ENCODE results near the gene CLPTM1L. TPM values are rescaled to one million over a fixed set of nuclear protein-coding genes. Genes with fewer than 3 reads are reported as not detected.

Gene CLPTM1L
- total RNA-seq, 1 experiment from 2014 or later = 127 TPM

DNA sequence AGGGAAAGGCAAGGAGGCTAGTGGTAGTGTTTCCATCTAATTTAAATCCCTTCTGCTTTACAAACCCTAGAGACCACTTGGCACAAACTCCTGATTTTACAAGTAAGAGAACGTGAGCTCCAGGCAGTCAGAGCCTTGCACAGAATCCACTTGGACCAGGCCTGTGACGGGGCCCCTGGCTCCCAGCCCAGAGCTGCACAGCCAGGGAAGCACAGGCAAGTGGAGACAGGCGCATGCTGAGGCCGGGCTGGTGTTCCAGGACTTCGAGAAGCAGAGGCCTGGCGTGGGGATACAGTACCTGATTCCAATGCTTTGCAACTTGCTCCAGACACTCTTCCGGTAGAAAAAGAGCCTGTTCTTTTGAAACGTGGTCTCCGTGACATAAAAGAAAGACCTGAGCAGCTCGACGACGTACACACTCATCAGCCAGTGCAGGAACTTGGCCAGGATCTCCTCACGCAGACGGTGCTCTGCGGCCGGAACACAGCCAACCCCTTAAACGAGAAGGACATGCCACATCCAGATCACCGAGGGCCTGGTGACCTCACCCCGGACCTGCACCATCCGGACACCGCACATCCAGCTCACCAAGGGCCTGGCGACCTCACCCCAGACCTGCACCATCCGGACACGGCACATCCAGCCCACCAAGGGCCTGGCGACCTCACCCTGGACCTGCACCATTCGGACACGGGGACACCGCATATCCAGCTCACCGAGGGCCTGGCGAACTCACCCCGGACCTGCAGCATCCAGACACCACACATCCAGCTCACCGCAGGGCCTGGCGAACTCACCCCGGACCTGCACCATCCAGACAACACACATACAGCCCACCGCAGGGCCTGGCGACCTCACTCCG lies 62.5 kb downstream of the CLPTM1L start:
- no TSS peak for BruUV-seq (replicated peaks)
- H3K36me3 Mint-ChIP-seq (ENCODE audit: insufficient read depth, unreplicated experiment) = no peaks in the 10 kb centered on the region
- H3K9me3 Mint-ChIP-seq (ENCODE audit: low read depth, unreplicated experiment) = no peaks in the 10 kb centered on the region
- TF ChIP-seq, protein P1, sequence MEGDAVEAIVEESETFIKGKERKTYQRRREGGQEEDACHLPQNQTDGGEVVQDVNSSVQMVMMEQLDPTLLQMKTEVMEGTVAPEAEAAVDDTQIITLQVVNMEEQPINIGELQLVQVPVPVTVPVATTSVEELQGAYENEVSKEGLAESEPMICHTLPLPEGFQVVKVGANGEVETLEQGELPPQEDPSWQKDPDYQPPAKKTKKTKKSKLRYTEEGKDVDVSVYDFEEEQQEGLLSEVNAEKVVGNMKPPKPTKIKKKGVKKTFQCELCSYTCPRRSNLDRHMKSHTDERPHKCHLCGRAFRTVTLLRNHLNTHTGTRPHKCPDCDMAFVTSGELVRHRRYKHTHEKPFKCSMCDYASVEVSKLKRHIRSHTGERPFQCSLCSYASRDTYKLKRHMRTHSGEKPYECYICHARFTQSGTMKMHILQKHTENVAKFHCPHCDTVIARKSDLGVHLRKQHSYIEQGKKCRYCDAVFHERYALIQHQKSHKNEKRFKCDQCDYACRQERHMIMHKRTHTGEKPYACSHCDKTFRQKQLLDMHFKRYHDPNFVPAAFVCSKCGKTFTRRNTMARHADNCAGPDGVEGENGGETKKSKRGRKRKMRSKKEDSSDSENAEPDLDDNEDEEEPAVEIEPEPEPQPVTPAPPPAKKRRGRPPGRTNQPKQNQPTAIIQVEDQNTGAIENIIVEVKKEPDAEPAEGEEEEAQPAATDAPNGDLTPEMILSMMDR (IDR thresholded peaks at IDR 0.05; ENCODE audit: unreplicated experiment) = no peak
- peaks cover 13% of the 10 kb centered on the region for H3K27me3 Mint-ChIP-seq (ENCODE audit: unreplicated experiment)
- DNase-seq = no peak
- no peak overlapping the region for H3K27ac Mint-ChIP-seq (ENCODE audit: unreplicated experiment)
- intact Hi-C loops (cut with micrococcal nuclease; ENCODE audit: unreplicated experiment) = no loop called here
- no peak overlapping the region for H3K4me3 Mint-ChIP-seq (ENCODE audit: low read depth, unreplicated experiment)
- no peaks in the 10 kb centered on the region for H3K4me1 Mint-ChIP-seq (ENCODE audit: low read depth, unreplicated experiment)
- CTCF ChIA-PET = no interaction called here

DNA sequence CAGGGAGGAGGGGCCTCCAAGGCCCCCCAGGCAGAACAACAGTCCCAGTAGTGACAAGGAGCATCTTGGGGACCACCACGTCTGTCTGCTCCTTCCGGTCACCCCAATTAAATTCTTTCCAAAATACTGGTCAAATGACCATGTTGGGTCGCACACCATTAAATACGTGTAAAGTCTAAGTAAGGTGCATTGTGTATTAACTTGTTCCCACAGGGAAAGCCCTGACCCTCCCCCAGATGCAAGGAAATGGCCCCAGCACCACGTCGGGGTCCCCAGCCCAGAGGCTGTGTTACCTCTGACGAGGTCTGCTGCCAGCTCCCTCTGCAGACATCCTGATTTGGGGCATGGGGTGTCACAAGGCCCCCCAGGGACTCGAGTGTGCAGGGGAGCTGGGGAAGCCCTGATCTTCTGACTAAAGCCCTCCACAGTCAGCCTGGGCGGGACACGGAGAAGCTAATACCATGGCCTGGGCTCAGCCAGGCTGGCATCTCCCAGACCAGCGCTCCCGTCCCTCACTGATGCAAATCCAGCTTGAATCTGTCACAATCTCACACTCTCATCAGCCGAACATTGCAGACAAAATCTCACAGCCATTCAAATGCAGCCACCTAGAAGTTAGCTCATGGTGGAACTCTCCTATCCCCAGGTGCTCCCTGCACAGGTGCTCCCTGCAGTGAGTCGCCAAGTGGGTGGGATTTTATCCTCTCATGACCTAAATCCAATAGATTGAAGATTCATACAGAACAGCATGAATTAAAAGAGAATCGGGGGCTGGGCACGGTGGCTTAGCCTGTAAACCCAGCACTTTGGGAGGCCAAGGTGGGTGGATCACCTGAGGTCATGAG lies 63.6 kb downstream of the CLPTM1L start:
- peaks cover 2% of the 10 kb centered on the region for H3K27me3 Mint-ChIP-seq (ENCODE audit: unreplicated experiment)
- H3K36me3 Mint-ChIP-seq (ENCODE audit: insufficient read depth, unreplicated experiment) = no peaks in the 10 kb centered on the region
- DNase-seq = no peak
- intact Hi-C loops (cut with micrococcal nuclease; ENCODE audit: unreplicated experiment) = no loop called here
- TF ChIP-seq, protein P1 (IDR thresholded peaks at IDR 0.05; ENCODE audit: unreplicated experiment) = no peak
- no peaks in the 10 kb centered on the region for H3K4me1 Mint-ChIP-seq (ENCODE audit: low read depth, unreplicated experiment)
- no peaks in the 10 kb centered on the region for H3K9me3 Mint-ChIP-seq (ENCODE audit: low read depth, unreplicated experiment)
- no peak overlapping the region for H3K27ac Mint-ChIP-seq (ENCODE audit: unreplicated experiment)
- no peak overlapping the region for H3K4me3 Mint-ChIP-seq (ENCODE audit: low read depth, unreplicated experiment)
- CTCF ChIA-PET = interaction anchor here (0.6 kb wide), 1 partner anchor 52 kb away, joined by 4 read pairs; no protein-coding TSS in a partner anchor
- BruUV-seq (replicated peaks) = no TSS peak

DNA sequence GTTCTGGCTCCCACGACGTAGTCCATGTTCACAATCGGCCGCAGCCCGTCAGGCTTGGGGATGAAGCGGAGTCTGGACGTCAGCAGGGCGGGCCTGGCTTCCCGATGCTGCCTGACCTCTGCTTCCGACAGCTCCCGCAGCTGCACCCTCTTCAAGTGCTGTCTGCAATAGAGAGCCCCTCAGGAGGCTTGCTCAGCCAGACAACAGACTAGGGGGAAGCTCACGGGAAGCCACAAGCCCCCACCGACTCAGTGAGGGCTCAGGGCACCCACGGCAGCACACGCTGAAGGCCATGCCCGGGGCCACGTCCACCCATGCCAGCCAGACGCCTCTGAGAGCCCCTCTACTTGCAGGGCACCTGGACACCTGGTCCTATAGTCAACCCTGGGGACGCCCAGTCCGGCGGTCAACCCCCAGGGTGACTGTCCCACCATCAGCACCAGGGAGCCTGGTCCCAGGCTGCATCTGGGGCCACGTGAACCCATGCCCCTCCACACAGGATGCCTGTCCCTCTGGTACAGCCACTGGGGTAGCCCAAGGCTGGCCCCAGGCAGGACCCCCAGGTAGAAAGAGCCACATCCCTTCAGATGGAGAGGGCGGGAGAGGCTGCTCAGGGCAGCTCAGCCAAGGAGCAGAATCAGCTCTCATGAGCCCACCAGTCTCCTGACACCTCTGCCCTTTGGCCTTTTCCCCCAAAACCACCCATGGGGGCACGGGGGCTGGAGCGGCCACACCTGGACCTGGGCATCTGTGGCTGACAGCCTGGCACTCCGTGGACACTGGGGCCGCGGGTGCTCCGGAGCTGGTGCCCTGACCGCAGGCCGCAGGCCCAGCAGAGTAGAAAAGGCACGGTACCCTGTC lies 64.5 kb downstream of the CLPTM1L start:
- Mint-ChIP-seq H3K27ac (ENCODE audit: unreplicated experiment) (no peak overlapping the region), H3K4me3 (ENCODE audit: low read depth, unreplicated experiment) (no peak overlapping the region), H3K27me3 (ENCODE audit: unreplicated experiment) (no peaks in the 10 kb centered on the region), H3K4me1 (ENCODE audit: low read depth, unreplicated experiment) (no peaks in the 10 kb centered on the region), H3K9me3 (ENCODE audit: low read depth, unreplicated experiment) (no peaks in the 10 kb centered on the region), H3K36me3 (ENCODE audit: insufficient read depth, unreplicated experiment) (no peaks in the 10 kb centered on the region)
- intact Hi-C loops (cut with micrococcal nuclease; ENCODE audit: unreplicated experiment) = no loop called here
- TF ChIP-seq, protein P1 (IDR thresholded peaks at IDR 0.05; ENCODE audit: unreplicated experiment) = no peak
- no TSS peak for BruUV-seq (replicated peaks)
- CTCF ChIA-PET = interaction anchor here (0.6 kb wide), 1 partner anchor 51 kb away, joined by 4 read pairs; no protein-coding TSS in a partner anchor
- no peak for DNase-seq

All from Calu3 (cell line).